COLO829 (cell line): ENCODE results near the gene TMED8.

Source experiments
- DNase-seq: peaks from one replicate; pipeline ENCODE4 v3.0.0; 2012; ENCODE audit warnings: low spot score

The TMED8 gene

DNA sequence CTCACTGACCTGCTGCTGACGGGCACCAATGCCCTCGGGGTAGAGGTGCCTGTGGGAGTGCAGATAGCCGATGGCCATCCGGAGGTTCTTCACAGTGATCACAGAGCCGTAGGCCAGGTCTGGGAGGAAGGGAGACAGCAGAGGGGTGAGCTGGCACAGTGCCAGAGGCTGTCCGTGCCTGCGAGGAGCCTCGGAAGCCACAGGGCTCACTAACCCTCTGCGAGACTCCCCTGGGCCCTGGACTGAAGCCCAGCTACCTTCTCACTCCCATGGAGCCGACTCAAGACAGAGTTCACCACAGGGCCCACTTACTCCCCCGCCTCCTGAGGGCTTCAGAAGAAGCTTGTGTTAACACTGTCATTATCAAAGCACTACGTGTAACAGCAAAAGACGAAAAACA is 80.7 kb downstream of the TMED8 start:
- no peak for DNase-seq

DNA sequence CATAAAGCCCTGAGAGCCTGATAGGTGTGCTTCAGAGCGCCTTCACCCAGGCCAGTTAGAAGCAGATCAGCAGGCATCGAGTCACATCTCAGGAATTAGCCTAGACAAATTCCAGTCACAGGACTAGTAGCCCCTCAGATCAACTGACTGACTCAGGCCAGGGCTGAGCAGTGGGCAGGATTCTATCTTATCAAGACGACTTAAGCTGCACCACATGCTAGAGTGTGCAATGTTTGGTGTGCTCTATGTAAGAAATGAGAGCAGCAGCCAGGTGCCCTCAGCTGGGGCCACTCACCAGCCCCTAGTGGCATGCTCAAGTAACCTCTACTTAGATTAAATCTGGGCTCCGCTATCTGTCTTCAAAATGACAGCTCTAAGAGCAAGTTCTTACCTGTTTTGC is 86.2 kb downstream of the TMED8 start:
- no peak for DNase-seq

DNA sequence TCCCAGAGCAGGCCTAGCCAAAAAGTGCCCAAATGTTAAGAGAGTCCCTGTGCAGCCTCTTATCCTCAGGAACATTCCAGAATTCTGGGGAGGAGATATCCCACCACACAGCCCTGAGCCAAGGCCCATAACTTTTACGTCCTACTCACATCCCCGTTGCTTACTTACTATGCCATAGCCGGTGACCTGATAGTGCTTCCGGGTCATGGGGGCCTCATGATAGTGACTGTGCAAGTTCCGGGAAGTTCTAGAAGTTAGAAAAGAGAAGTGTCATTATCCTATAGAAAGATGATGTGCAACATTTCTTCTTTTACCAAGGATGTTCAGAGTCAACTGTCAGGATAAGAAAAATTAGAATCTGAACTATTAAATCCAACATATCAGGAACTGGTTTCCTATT is 90.3 kb downstream of the TMED8 start:
- DNase-seq = no peak
